ENCODE data around the gene POLG. TPM values are rescaled to one million over a fixed set of nuclear protein-coding genes. Genes with fewer than 3 reads are reported as not detected.

The POLG gene
- 151 TPM for polyA plus RNA-seq (2012; ENCODE audit: insufficient read depth, insufficient read length)

DNA sequence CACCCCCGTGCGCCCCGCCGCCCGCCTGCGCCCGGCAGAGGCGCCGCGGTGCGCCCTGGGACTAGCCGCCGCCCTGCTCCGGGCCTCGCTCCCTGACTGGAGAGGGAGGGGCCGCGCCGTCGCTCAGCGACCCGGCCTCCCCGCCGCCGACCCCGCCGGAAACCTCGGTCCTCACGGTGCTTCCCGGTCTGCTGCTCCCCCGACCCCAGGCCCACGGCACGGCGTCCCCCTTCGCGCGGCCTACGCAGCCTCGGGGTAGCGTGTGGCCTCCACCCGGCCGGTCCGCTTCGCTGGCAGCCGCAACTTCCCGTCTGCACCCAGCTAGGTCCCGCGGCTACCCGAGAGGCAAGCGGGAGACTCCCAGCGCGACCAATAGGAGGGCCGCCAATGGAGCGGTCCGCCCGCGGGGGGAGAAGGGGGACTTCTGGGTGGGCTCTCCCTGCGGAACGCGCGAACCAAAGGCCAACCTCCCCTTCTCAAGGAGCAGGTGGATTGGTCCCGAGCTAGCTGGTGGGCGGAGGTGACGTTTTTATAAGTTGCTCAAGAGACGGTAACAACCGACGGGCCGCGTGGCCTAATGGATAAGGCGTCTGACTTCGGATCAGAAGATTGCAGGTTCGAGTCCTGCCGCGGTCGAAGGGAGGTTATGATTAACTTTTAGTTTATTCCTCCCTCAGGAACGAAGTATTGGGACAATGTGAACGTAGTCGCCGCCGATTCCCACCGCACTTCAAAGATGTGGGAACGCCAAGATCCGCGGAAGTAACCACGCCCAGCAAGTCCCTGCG, at the start of gene POLG:
Gene POLG, minus strand, starts transcription at position 315 of the 788 bp plus-strand sequence. CDS start 1,070 bp downstream, outside the sequence.
- peak; percentile 99 for DNase-seq (ENCODE audit: low read depth, low spot score)
- peak within 1 kb of the TSS; percentile 74 for H3K4me3 ChIP-seq (ENCODE audit: low read length)

- H3K4me3 ChIP-seq (ENCODE audit: low read length) = no peak overlapping the region
- no peak for DNase-seq (ENCODE audit: low read depth, low spot score)
Observed at GRCh38 chr15:89384176-89384604, 49.6 kb upstream of the POLG start.

DNA sequence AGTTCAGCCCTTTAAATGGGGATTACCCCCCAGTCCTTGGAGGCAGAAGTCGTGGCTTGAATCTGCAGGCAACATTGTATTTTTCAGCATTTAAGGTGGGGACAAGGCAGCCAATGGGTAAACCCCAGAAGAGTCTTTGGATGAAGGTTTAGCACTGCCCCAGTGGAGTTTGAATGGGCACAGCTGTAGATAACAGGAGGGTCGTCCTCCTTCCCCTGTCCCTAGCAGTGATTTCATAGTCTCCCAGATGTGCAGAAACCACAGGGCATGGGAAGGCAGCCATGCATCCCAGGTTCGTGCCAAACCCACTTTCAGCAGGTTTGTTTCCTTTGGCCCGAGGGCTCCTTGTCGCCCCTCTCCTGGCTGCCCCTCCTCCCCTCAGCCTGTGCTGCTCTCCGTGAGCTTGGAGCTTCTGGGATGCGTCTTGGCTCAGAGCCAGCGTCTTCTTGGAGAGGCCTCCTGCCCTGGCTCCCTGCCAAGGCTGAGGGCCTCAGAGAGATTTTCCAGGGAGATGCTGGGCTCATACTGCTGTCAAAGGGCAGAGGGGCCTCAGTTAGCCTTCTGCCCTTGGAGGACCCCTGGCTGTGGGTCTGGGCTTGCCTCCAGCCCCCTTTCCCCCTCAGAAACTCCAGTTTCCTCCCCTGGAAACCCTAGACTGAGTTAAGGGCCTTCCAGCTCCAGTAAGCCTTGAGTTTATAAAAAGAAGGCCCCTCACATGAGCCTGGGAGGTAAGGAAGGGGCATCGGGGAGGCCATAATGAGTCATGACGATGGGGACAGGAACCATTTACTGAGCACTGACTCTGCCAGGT, 48.9 kb upstream of the POLG start:
- H3K4me3 ChIP-seq (ENCODE audit: low read length) = no peak overlapping the region
- DNase-seq (ENCODE audit: low read depth, low spot score) = no peak

DNA sequence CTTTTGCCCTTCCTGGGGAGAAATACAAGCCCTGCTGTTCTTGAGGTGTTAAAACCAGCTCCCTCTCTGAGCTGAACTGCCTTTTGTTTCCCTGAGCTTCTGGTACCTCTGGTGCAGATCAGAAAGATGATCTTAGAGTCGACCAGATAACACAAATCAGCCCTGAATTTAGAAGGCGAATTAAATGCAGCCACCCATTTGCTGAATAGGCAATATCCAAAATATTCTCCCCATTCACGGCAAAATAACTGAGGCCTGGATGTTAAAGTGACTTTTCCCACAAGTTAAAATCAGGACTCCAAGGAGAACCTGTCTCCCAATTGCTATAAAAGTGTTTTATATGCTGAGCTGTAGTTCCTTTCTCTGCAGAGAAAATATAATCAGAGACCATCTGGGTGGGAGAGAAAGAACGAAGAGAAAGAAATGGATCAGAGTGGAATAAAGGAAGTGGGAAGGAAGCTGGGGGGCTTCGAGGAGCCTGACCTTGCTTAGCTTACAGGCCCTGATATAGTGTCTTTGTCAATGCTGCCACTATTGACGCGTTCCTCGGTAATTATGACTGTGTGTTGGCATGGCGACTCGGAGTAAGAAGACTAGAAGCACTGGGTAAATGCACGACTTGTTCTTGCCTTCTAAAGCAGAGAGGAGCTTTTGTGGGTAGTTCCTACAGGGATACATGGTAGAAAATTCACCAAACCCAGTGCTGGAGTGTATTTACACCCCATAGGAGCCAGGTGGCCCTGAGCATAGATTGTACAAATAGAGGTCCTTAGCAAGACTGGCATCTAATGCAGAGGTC, 47.5 kb upstream of the POLG start:
- DNase-seq (ENCODE audit: low read depth, low spot score) = no peak
- H3K4me3 ChIP-seq (ENCODE audit: low read length) = no peak overlapping the region

DNA sequence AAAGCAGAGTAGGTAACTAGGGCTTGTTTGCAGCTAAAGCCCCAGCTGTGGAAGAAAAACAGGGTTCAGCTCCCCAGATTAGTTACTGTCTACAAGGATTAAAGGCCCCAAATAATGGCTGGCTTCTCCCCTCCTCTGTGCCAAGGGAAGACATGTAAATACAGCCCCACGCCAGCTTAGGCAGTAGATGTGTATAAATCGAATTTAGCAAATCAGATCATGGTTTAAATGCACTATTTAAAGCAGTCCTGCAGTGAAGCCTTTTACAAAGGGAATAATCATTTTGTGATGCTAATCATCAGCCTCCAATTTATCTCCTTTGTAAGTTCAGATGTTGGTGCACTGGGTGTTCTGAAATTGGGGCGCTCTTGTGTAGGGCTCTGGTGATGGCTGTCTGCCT, 46.7 kb upstream of the POLG start:
- H3K4me3 ChIP-seq (ENCODE audit: low read length) = no peak overlapping the region
- no peak for DNase-seq (ENCODE audit: low read depth, low spot score)

GRCh38 chr15:89379818-89380217, 45.2 kb upstream of the POLG start:
- DNase-seq (ENCODE audit: low read depth, low spot score) = no peak

DNA sequence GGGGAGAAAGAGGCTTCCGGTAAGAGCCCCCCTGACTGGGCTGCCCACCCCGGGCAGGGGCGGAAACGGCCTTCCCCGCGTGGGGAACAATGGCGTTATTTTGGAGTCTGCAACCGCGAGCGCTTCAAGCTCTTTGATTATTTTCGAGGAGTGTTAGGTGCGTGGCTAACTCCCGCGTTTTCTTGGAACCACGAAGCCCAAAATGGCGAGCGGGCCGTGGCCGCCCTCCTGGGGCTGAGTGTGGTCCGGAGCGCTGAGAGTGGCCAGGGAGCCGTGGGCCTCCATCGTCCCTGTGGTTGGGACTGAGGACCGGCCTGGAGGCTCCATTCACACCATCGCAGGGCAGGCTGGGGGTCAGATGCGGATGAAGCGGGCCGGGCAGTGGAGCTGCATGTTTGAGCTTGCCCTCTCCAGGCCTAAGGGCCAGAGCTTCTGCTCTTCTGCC, 44.6 kb upstream of the POLG start:
- no peak overlapping the region for H3K4me3 ChIP-seq (ENCODE audit: low read length)
- no peak for DNase-seq (ENCODE audit: low read depth, low spot score)

More at GRCh38 chr15:89379818-89380217, 45.2 kb upstream of the POLG start:
- no peak overlapping the region for H3K4me3 ChIP-seq (ENCODE audit: low read length)

GRCh38 chr15:89378296-89379151, 43.9 kb upstream of the POLG start:
- DNase-seq (ENCODE audit: low read depth, low spot score) = no peak
- no peak overlapping the region for H3K4me3 ChIP-seq (ENCODE audit: low read length)

GRCh38 chr15:89377842-89378295, 43.2 kb upstream of the POLG start:
- DNase-seq (ENCODE audit: low read depth, low spot score) = no peak
- H3K4me3 ChIP-seq (ENCODE audit: low read length) = no peak overlapping the region

- H3K4me3 ChIP-seq (ENCODE audit: low read length) = no peak overlapping the region
- DNase-seq (ENCODE audit: low read depth, low spot score) = no peak
Observed at GRCh38 chr15:89377024-89377841, 42.6 kb upstream of the POLG start.

- H3K4me3 ChIP-seq (ENCODE audit: low read length) = no peak overlapping the region
- no peak for DNase-seq (ENCODE audit: low read depth, low spot score)
Observed at GRCh38 chr15:89376388-89376787, 41.8 kb upstream of the POLG start.

DNA sequence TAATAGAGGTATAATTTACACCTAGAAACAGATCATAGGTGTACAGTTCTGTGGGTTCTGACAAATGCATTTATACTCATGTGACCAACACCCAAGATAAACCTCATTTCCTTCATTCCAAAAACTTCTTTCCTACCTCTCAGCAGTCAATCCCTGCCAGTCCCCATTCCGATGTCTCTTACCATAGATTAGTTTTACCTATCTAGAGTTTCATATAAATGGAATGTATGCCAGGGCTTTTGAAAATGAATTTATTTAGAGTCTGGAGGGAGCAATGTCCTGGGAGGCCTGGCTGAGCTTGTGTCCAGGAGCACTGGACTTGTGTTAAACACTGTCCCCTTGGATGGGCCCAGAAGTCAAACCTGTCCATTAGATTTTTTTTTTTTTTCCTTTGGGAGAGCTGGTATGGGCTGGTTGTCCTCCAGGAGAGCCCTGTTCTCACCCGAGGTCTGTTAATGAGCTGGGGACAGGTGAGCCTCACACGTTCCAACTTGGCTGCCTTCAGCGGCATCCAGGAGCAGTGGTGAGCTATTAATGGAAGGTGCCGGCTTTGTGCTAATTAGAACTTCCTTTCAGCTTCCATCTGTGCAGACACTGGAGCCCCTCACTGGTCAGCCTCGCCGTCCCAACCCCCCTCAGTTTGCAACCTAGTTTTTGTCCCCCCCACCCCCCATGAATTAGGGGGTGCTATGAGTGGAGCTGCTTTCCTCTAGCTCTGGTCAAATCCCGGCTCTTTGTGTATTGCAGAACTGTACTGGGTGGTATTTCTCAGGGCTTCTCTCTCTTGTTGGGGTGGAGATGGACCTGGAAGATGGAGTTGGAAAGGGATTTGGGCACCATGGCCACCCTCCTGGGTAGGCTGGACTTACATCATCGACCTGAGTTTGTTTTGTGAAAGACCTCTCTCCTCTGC, 40.7 kb upstream of the POLG start:
- DNase-seq (ENCODE audit: low read depth, low spot score) = no peak
- no peak overlapping the region for H3K4me3 ChIP-seq (ENCODE audit: low read length)

- no peak overlapping the region for H3K4me3 ChIP-seq (ENCODE audit: low read length)
- DNase-seq (ENCODE audit: low read depth, low spot score) = no peak
Observed at GRCh38 chr15:89374086-89374981, 39.7 kb upstream of the POLG start.

GRCh38 chr15:89372069-89372935, 37.7 kb upstream of the POLG start:
- DNase-seq (ENCODE audit: low read depth, low spot score) = no peak
- H3K4me3 ChIP-seq (ENCODE audit: low read length) = no peak overlapping the region

Data from Jurkat, Clone E6-1 (cell line).